T-cell (primary cell): ENCODE results near the gene SPTB. TPM values are rescaled to one million over a fixed set of nuclear protein-coding genes. Genes with fewer than 3 reads are reported as not detected.
A peak's percentile ranks its signal among the peaks of the same experiment; 100 is the strongest.

ENCODE experiments used
- ATAC-seq, 4 experiments: fragments of 200-7000 bp in 3 of 4; fragments of 150-1000 bp in 1 of 4; cut with Tn5 transposase; replicated peaks in 1 of 4; 1 replicate in 3 of 4; 2 replicates in 1 of 4; pipeline ENCODE4 v1.10.0; 2021; ENCODE audit warnings: moderate library complexity in 3 of 4, mild to moderate bottlenecking in 2 of 4, moderate number of reproducible peaks in 1 of 4
- CTCF ChIA-PET, 2 donors: fragments of 300-600 bp; sonication (Branson Sonifier 250); formaldehyde crosslinking; loops; one replicate each; lab custom pipeline; 2022; ENCODE audit warnings: antibody characterized with exemption in 2 of 2; lab: Charles Lee
- POLR2A ChIA-PET, 2 donors: fragments of 300-600 bp; sonication (Branson Sonifier 250); formaldehyde crosslinking; loops; one replicate each; lab custom pipeline; 2022; ENCODE audit warnings: antibody characterized with exemption in 2 of 2; lab: Charles Lee
- DNase-seq, 35 experiments: peaks; one replicate each; pipeline versions ENCODE4 v3.0.0 to v3.0.0-alpha.2; 2013 to 2023
- H3K27ac ChIP-seq: one replicate; pipeline ENCODE4 v1.5.1; 2013; ENCODE audit warnings: low read length
- H3K27me3 ChIP-seq, 2 experiments: replicated peaks in 1 of 2; 1 replicate in 1 of 2; 2 replicates in 1 of 2; pipeline versions ENCODE4 v1.6.1 to v1.7.0; 2013; ENCODE audit warnings: low read length in 1 of 2, mixed read lengths in 1 of 2; ENCODE audit not compliant: control insufficient read depth in 2 of 2, insufficient read depth in 2 of 2; ENCODE audit errors: extremely low read depth in 1 of 2
- H3K36me3 ChIP-seq, 2 donors: 1 replicate in 1 of 2; 2 replicates in 1 of 2; pipeline versions ENCODE4 v1.6.1 to v1.7.0; 2013; ENCODE audit warnings: low read length in 1 of 2; ENCODE audit not compliant: control insufficient read depth in 2 of 2, insufficient read depth in 1 of 2; ENCODE audit errors: extremely low read depth in 1 of 2
- H3K4me1 ChIP-seq, 2 experiments: 1 replicate in 1 of 2; 2 replicates in 1 of 2; pipeline versions ENCODE4 v1.6.1 to v1.7.0; 2013; ENCODE audit warnings: low read length in 2 of 2, mixed read lengths in 1 of 2; ENCODE audit not compliant: insufficient read depth in 2 of 2, control insufficient read depth in 1 of 2; ENCODE audit errors: extremely low read depth in 1 of 2
- H3K4me3 ChIP-seq, 2 donors: 1 replicate in 1 of 2; 2 replicates in 1 of 2; pipeline versions ENCODE4 v1.5.1 to v1.7.0; 2013; ENCODE audit warnings: mild to moderate bottlenecking in 2 of 2, low read length in 1 of 2, moderate library complexity in 1 of 2; ENCODE audit not compliant: control insufficient read depth in 1 of 2; ENCODE audit errors: extremely low read depth in 1 of 2
- H3K9me3 ChIP-seq: 2 replicates; pipeline ENCODE4 v1.7.0; 2013
- H3K27ac Mint-ChIP-seq, 2 donors: one replicate each; pipeline ENCODE4 v1.8.0; 2020 to 2021; ENCODE audit warnings: mild to moderate bottlenecking in 2 of 2, mixed read lengths in 2 of 2
- H3K27me3 Mint-ChIP-seq, 2 donors: one replicate each; pipeline ENCODE4 v1.8.0; 2021 to 2022; ENCODE audit warnings: mixed read lengths in 2 of 2
- H3K36me3 Mint-ChIP-seq: one replicate; pipeline ENCODE4 v1.8.0; 2021; ENCODE audit warnings: mixed read lengths
- H3K4me1 Mint-ChIP-seq, 3 donors: one replicate each; pipeline ENCODE4 v1.8.0; 2020 to 2022; ENCODE audit warnings: mixed read lengths in 3 of 3, mild to moderate bottlenecking in 1 of 3
- H3K4me3 Mint-ChIP-seq, 3 donors: one replicate each; pipeline ENCODE4 v1.8.0; 2020 to 2022; ENCODE audit warnings: mild to moderate bottlenecking in 3 of 3, mixed read lengths in 3 of 3, moderate library complexity in 3 of 3
- H3K9me3 Mint-ChIP-seq, 3 donors: one replicate each; pipeline ENCODE4 v1.8.0; 2020 to 2022; ENCODE audit warnings: mixed read lengths in 3 of 3
- WGBS: methylation state at CpG from one replicate; pipeline ENCODE4 v1.1.5; 2013; ENCODE audit warnings: missing lambda C conversion rate; ENCODE audit not compliant: insufficient coverage; 5-methylcytosine and 5-hydroxymethylcytosine counted together
- total RNA-seq, 35 experiments: library from RNA in 6 of 35; stranded (reverse) in 6 of 35; fragments of 120-200 nt in 1 of 35; gene quantifications; one replicate each; pipeline versions ENCODE4 v1.2.1 to v1.2.4 and lab custom pipeline; 2013 to 2026

Gene SPTB
- total RNA-seq, 5 donors from 2014 or later (not counting 1 experiment from before 2014, with no cell fraction given) = 0.07 to 0.13 (median 0.09) TPM

DNA sequence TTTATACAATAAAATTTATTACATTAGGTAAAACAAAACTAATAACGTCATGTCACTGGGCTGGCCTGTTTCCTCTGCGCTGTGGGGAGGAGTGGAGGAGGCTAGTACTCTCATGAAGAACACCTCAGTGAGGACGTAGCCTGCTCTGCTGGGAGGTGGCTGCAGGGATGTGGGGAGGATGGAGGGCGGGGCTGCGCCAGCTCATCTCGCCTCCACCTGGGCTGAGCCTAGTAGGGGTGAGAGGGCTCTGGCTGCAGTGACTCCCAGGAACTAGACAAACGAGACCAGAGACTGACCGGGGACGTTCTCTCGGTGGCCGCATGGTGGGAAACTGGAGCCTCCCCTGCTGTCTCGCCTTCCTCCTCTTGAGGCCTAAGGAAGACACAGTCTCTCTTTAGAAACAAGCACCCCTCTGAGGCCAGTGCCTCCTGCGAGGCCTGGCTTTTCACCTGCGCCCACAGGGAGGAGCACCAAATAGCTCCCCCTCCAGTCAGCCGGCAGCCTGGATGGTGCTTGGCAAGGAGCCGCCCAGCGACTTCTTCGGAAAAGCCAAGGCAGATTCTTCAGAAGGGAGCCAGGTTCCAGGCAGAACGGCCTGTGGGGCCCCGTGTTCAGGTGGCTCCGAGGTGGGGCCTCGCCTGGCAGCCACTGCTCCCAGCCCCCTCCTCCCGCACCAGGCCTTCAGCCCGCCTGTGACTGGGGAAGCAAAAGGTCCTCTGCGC is 113.1 kb downstream of the SPTB start:
- Histone ChIP-seq H3K27me3 (peaks cover 0 to 20% of the 10 kb centered on the region in 2 experiments), H3K27ac (no peak overlapping the region), H3K4me3 (no peak overlapping the region), H3K4me1 (peaks cover 9 to 47% of the 10 kb centered on the region in 2 experiments), H3K36me3 (no peaks in the 10 kb centered on the region), H3K9me3 (no peaks in the 10 kb centered on the region)
- Mint-ChIP-seq H3K36me3 (no peaks in the 10 kb centered on the region), H3K4me3 (no peak overlapping the region), H3K4me1 (peaks cover 39 to 54% (median 50%) of the 10 kb centered on the region in 3 donors), H3K27ac (no peak overlapping the region), H3K9me3 (no peaks in the 10 kb centered on the region), H3K27me3 (no peaks in the 10 kb centered on the region)
- DNase-seq (no peak), ATAC-seq (no peak)
- ChIA-PET CTCF (interaction anchor here (0.5 to 0.8 kb wide), 2 partner anchors 33 to 94 kb away, joined by 3 read pairs; no protein-coding TSS in a partner anchor), POLR2A (no interaction called here)
- WGBS = 96% methylated on average over 20 of the region's 25 CpGs

DNA sequence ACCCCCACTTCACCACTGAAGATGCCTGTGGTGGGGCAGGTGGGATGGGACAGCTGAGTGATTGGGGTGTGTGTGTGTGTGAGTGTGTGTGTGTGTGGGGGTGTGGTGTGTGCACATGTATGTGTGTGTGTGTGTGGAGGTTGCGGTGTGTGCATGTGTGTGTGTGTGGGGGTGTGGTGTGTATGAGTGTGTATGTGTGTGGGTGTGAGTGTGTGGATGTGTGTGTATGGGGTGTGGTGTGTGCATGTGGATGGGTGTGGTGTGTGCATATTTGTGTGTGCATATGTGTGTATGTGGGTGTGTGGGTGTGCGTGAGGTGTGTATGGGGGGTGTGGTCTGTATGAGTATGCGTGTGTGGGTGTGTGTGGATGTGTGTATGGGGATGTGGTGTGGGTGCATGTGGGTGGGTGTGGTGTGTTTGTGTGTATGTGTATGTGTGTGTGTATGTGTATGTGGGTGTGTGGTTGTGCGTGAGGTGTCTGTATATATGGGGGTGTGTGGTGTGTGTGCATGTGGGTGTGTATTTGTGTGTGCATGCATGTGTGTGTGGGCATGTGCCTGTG is 113.9 kb downstream of the SPTB start:
- no peak overlapping the region for H3K4me3 ChIP-seq
- ATAC-seq (no peak), DNase-seq (no peak)
- H3K9me3 ChIP-seq = no peaks in the 10 kb centered on the region
- H3K27me3 ChIP-seq = peaks cover 0 to 20% of the 10 kb centered on the region in 2 experiments
- H3K27me3 Mint-ChIP-seq = no peaks in the 10 kb centered on the region
- H3K4me1 Mint-ChIP-seq = peaks cover 38 to 54% (median 43%) of the 10 kb centered on the region in 3 donors
- H3K36me3 Mint-ChIP-seq = no peaks in the 10 kb centered on the region
- 78% methylated on average over 4 of the region's 4 CpGs for WGBS
- no peak overlapping the region for H3K27ac ChIP-seq
- H3K4me3 Mint-ChIP-seq = no peak overlapping the region
- H3K9me3 Mint-ChIP-seq = no peaks in the 10 kb centered on the region
- POLR2A ChIA-PET = no interaction called here
- H3K4me1 ChIP-seq = peaks cover 4 to 46% of the 10 kb centered on the region in 2 experiments
- H3K27ac Mint-ChIP-seq = no peak overlapping the region
- CTCF ChIA-PET = interaction anchor here (0.6 to 1.9 kb wide), 5 partner anchors 70 to 422 kb away, joined by 3 to 9 read pairs (median 4); no protein-coding TSS in a partner anchor
- H3K36me3 ChIP-seq = no peaks in the 10 kb centered on the region

- H3K36me3 ChIP-seq = no peaks in the 10 kb centered on the region
- H3K4me1 Mint-ChIP-seq = peaks cover 34 to 55% (median 43%) of the 10 kb centered on the region in 3 donors
- H3K9me3 Mint-ChIP-seq = no peaks in the 10 kb centered on the region
- DNase-seq (peak; percentile 8 to 84 (median 54)), ATAC-seq (peak; percentile 67 to 84 (median 76))
- no peak overlapping the region for H3K27ac Mint-ChIP-seq
- ChIA-PET POLR2A (interaction anchor here in 1 of 2 donors (0.6 kb wide), 1 partner anchor 271 kb away, joined by 3 read pairs; no protein-coding TSS in a partner anchor), CTCF (interaction anchor here (0.6 to 1.9 kb wide), 12 partner anchors 31 to 754 kb away, joined by 3 to 9 read pairs (median 4); no protein-coding TSS in a partner anchor)
- peak overlapping the region; percentile 34 to 59 (median 56) for H3K4me3 Mint-ChIP-seq
- peaks cover 0 to 49% of the 10 kb centered on the region in 2 experiments for H3K4me1 ChIP-seq
- H3K9me3 ChIP-seq = no peaks in the 10 kb centered on the region
- H3K27ac ChIP-seq = no peak overlapping the region
- H3K27me3 ChIP-seq = peaks cover 0 to 20% of the 10 kb centered on the region in 2 experiments
- H3K36me3 Mint-ChIP-seq = no peaks in the 10 kb centered on the region
- peak overlapping the region; percentile 16 to 58 for H3K4me3 ChIP-seq
- WGBS = 50% methylated on average over 21 of the region's 29 CpGs
- peaks cover 0 to 3% of the 10 kb centered on the region in 2 donors for H3K27me3 Mint-ChIP-seq
Observed at GRCh38 chr14:64764641-64765520, 114.8 kb downstream of the SPTB start.

DNA sequence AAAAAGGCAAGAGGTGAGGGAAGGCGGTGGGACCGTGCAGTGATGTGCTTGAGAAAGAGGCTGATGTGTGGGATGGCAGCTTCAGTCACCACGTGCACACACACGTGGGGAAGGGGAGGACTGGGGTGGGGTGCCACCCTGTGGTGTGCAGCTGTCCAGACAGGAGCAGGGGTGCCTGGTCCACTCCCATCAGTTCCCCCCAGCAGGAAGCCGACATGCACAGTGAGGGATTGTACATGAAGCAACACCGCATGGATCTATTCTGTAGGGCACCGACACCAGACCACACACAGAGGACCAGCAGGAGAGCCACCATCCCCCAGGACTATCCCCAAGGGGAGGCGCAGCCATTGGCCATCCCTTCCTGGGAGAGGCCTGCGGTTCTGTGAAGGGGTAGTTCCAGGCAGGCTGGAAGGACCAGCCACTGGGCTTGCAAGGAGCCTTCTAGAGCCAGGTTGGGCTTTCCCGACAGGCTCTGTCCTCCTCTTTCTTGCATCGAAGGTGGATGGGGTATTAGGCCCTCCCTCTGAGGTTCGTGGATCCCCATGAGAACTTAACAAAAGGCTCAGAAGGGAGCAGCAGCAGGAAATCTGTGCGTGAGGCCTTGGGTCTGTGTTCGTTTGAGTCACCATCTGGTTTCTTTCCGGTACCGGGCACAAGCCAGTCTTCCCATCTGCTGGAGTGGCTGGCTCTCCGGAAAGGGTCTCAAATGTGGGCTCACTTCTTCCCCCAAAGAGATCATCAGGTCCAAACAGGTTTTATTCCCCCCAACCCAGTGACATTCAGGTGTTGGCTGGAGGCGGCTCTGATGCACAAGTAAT is 115.7 kb downstream of the SPTB start:
- Histone ChIP-seq H3K9me3 (no peaks in the 10 kb centered on the region), H3K4me3 (peak overlapping the region in 1 of 2 donors; percentile 58), H3K27ac (no peak overlapping the region), H3K27me3 (peaks cover 0 to 20% of the 10 kb centered on the region in 2 experiments), H3K4me1 (peaks cover 0 to 58% of the 10 kb centered on the region in 2 experiments), H3K36me3 (no peaks in the 10 kb centered on the region)
- peak in 1 of 4 experiments; percentile 12 for ATAC-seq
- H3K27ac Mint-ChIP-seq = no peak overlapping the region
- ChIA-PET CTCF (interaction anchor here (0.6 to 1.9 kb wide), 9 partner anchors 30 to 754 kb away, joined by 3 to 9 read pairs (median 4); no protein-coding TSS in a partner anchor), POLR2A (interaction anchor here in 1 of 2 donors (0.6 kb wide), 1 partner anchor 271 kb away, joined by 3 read pairs; no protein-coding TSS in a partner anchor)
- 74% methylated on average over 12 of the region's 18 CpGs for WGBS
- peaks cover 30 to 63% (median 50%) of the 10 kb centered on the region in 3 donors for H3K4me1 Mint-ChIP-seq
- peak in 1 of 35 experiments; percentile 20 for DNase-seq
- peak overlapping the region in 2 of 3 donors; percentile 56 to 59 for H3K4me3 Mint-ChIP-seq
- no peaks in the 10 kb centered on the region for H3K36me3 Mint-ChIP-seq
- no peaks in the 10 kb centered on the region for H3K9me3 Mint-ChIP-seq
- H3K27me3 Mint-ChIP-seq = peaks cover 0 to 3% of the 10 kb centered on the region in 2 donors

DNA sequence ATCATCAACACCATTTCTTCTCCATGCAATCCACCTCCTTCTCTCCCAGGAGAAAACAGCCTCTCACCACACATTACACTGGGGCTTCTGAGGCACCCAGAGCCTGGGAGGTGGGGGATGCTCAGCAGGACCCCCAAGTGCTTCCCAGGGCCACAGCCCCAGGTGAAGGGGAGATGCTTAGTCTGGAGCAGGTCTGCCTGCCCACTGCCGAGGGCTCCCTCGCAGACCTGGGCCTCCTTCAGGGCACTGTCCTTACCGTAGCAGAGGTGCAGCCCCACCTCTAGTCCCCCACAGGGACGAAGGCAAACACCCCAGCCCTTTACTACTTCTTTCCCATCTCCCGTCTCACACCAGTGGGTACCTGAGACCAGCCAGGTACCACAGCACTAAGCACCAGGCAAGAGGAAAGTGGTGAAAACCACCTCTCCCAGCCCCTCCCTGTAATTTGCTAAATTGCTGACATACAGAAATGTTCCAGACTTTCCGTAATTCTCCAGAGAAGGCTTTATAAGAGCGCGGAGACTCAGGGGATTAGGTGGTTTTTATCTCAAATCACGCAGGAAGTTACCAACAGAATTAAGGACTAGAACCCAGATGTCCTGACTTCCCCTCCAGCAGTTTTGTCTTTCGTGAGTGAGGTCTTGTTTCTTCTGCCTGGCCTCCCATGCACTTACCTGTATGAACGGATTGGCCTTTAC is 116.5 kb downstream of the SPTB start:
- H3K27ac Mint-ChIP-seq = no peak overlapping the region
- H3K27me3 Mint-ChIP-seq = peaks cover 0 to 3% of the 10 kb centered on the region in 2 donors
- H3K4me1 Mint-ChIP-seq = peaks cover 30 to 70% (median 57%) of the 10 kb centered on the region in 3 donors

More for the DNA sequence above, 116.5 kb downstream of the SPTB start:
- Histone ChIP-seq H3K27me3 (peaks cover 0 to 20% of the 10 kb centered on the region in 2 experiments), H3K36me3 (no peaks in the 10 kb centered on the region), H3K27ac (no peak overlapping the region), H3K4me1 (peaks cover 0 to 65% of the 10 kb centered on the region in 2 experiments), H3K9me3 (no peaks in the 10 kb centered on the region), H3K4me3 (no peak overlapping the region)
- ChIA-PET POLR2A (no interaction called here), CTCF (interaction anchor here in 1 of 2 donors (0.6 kb wide), 1 partner anchor 749 kb away, joined by 3 read pairs; no protein-coding TSS in a partner anchor)
- H3K9me3 Mint-ChIP-seq = no peaks in the 10 kb centered on the region
- 75% methylated on average over 6 of the region's 11 CpGs for WGBS
- ATAC-seq = no peak
- DNase-seq = no peak
- peak overlapping the region in 1 of 3 donors; percentile 27 for H3K4me3 Mint-ChIP-seq
- H3K36me3 Mint-ChIP-seq = no peaks in the 10 kb centered on the region
